Measurements from ENCODE around the gene PLN.

Gene PLN

DNA sequence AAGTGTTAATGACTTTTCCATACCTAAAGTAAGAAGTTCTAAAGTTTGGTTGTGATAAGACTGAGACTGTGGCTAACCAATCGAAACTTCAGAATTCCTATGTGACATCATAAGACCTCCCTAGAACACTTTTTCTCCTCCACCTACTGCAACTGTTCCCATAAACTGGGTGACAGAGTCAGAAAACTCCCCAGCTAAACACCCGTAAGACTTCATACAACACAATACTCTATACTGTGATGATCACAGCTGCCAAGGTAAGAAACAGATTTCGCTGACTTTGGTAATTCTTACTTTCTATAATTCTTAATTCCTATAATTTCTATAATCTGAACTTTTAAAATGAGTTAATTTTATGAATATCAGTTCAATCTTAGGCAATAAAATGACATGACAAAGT lies at the start of gene PLN:
TSS of gene PLN (plus strand) at position 161 of the 400 bp plus-strand sequence. CDS start 10,626 bp downstream, outside the sequence.
- no peak for DNase-seq

DNA sequence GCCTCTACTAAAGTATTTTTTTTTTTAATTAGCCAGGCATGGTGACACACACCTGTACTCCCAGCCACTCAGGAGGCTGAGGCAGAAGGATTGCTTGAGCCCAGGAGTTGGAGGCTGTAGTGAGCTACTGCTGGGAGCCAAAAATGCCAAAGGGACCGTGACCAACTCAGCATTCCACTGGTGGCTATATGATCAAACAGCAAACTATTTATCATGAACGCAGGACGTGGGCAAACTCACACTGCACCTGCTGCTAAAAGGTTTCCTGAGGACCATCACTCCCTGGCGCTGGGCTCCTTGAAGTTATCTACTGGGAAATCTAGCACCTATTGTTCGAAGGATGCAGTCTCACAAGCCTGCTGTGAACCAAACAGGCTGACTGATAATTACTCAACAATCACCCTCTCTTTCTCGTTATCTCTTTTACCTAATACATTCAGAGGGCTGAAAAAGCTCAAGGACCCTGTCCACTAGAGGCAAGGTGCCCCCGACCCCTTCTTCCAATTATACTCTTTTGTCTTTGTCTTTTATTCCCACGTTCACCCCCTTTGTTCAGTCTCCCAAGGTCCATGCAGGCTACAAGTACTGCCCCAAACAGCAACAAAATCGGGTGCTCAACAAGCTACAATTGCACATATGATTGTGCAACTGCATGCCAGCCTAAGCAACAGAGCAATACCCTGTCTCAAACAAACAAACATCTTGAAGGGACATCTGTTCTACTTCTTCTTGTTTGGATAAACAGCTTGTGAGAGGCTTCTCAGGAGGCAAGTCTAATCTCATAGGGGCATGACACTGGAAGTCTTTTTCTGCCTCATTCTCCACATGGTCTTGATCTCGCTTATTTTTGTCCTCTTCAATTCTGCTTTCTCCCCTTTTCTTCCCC lies 47.7 kb upstream of the PLN start:
- DNase-seq = no peak

DNA sequence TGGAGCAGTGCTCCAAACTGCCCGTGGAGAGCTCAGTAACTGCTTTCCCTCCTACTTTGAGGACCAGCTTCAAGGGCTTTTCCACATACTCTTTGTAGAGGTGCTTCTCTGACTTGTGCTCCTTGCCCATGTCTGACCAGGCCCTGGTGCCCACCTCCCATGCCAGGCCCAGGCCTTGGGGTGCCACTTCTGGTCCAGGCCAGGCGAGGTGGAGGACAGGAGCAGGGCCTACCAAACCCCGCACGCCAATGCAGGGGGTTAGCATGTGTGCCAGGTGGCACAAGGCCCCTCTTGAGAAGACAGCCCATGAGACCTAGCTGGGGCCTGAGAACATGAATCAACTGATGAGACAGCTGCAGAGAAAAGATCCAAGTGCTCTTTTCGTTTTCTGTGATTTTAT lies 47.0 kb upstream of the PLN start:
- DNase-seq = no peak

DNA sequence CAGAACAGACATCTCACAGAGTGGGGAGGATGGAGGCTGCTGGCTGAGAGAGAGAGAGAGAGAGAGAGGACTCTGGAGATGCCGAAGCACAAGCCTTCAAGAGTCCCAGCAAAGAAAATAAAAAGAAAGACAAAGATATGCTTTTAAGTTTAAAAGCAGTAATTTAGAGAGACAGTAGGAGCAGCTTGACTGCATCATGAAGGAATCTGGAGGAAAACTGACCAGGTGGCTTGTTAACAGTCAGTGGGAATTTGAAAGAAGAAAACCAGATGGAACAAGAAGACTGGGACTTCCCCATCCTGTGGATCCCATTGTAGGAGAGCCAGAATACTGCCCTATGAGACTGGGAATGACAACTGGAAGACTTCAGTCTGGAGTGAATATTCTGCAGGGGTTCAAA lies 46.3 kb upstream of the PLN start:
- no peak for DNase-seq

DNA sequence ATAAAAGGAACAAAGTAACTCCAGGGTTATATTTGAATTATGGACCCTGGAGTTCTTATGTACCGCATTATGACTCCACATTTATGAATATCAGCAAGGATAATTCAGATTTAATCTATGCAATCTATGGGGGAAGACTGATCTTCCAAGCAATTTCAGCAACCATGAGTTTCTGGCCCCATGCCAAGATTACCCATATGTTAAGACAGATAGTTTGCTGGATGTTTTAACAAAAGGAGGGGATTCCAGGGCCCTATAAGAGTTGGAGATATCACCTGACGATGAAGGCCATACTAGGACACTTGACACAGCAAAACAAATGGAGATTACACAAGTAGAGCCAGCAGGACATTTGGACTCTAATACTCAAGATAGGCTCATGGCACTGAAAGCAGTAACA lies 45.9 kb upstream of the PLN start:
- DNase-seq = no peak

DNA sequence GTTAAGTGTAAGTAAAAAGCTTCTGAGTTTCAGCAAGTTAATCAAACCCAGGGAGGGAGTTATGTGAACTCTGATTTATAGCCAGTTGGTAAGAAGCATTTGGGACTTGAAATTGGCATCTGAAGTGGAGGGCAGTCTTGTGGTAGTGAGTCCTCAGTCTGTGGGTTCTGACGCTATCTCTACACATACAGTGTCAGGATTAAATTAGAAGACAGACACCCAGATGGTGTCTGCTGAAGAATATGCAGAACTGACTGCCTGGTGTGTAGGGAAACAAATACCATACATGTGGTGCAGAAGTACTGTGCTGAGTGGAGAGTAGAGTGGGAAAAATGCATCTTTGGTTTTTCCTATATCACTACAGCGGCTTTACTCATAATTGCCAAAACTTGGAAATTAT lies 43.5 kb upstream of the PLN start:
- DNase-seq = no peak

DNA sequence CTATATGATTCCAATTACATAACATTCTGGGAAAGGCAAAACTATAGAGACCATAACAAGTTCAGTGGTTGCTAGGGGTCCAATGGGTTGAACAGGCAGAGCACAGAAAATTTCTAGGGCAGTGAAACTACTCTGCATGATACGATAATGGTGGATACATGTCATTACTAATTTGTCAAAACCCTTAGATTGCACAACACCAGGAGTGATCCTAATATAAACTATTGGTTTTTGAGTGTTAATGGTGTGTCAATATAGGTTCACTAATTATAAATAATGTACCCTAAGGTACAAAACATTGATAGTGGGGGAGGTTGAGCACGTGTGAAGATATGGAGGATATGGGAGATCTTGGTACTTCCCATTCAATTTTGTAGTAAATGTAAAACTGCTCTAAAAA lies 42.4 kb upstream of the PLN start:
- DNase-seq = no peak

DNA sequence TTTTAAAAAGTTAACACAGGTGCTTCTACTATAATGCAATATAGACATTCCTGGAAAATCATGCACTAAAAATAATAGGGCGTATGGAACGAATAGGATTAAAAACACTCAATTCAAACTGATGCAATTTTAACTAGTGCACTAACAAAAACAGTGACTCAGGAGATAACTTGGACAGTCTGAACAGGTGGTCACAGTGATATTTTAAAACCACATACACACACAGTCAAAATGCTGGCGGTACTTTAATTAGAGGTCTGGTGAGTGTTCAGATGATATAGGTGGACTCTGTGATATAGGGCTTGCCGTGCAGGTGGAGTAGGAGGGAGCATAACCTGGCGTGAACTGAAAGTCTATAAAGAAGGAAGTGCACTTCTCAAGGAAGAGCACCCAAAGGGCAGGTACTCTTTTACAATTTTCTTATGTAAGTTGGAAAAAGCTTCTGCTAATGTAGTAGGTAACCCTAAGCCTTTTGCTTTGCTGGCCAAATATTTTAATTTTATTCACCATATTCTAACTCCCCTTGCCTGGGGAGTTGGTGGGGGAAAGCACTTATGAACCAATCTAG lies 41.9 kb upstream of the PLN start:
- no peak for DNase-seq

DNA sequence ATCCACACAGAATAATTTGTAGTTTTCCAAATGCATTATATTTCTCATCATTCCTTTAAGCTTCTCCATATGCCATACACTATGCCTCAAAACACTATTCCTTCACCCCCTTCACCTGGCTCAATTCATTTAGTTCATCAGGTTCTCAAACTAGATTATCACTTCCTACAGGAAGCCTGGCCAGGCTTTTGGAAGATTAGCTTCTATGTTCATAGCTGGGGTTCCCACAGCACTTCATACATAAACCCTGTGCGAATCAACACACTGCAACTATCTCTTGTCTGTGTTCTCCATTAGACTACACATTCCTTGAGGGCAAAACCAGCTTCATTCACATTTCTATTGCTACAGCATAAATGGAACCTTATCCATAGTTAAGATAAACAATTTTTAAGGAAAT lies 40.5 kb upstream of the PLN start:
- DNase-seq = no peak

DNA sequence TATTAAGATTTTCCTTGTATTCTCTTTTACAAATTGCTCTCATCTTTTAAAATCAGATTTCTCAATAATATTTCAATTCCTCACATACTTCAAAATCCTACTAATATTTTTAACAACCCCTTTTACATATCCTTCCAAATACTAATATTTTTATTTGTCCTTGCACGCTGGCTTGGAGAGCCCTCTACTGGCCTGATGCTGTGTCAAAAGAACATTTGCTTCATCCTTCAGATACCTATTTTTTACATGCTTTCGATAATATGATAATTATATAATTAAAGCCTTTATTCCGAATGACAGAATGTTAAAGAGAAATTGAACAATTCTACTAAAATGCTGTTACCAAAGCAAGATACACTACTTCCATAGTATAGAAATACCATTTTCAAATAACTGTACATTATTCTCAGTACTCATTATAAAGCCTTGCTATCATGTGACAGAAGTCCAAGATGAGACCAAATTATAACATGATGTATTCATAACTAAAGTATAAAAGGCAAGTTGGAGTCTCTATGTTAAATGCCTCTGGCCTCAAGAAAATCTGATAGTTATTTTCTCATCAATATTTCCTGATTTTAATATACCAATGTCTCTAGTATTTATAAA lies 39.0 kb upstream of the PLN start:
- DNase-seq = no peak

DNA sequence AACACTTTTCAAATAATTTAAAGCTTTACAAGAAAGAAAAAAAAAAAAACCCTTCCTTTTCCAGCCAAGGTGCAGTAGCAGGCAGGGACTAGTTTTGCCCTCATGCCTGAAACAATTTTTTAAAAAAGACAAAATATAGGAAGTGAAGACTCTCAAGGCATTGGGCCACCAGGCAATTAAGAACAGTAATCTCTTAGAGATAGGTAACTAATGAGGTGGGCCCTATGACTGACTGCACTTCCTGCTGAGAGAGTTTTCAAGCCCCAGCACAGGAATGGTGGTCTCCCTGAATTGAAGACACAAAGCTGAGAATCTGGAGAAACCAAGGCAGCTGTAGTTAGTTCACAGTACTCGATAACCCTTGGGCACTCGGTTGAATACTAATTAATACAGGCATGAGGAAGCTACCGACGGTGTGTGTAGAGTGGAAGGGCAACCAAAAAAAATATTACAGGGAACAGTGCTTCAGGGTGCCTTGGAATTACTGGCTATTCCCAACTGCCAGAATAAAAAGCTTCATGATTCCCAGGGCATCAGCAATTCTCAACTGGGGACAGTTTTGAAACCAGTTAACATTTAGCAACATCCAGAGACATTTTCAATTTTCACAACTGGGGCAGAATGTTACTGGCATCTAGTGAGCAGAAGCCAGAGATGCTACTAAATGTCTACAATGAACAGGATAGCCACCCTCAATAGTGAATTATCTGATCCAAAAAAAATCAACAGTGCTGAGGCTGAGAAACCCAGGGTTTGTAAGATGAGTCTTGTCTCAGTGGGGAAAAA lies 36.0 kb upstream of the PLN start:
- DNase-seq = no peak

DNA sequence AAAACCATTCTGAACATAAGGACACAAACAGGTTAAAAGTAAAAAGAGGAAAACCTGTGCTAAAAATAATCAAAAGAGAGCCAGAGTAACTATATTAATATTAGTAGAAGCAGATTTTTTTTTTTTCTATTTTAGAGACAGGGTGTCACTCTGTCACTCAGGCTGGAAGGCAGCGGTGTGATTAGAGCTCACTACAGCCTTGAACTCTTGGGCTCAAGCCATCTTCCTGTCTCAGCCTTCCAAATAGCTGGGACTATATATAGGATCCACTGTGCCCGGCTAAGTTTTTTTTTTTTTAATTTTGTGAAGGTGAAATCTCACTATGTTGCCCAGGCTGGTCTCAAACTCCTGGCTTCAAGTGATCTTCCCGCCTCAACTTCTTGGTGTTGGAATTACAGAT lies 33.4 kb upstream of the PLN start:
- DNase-seq = no peak

DNA sequence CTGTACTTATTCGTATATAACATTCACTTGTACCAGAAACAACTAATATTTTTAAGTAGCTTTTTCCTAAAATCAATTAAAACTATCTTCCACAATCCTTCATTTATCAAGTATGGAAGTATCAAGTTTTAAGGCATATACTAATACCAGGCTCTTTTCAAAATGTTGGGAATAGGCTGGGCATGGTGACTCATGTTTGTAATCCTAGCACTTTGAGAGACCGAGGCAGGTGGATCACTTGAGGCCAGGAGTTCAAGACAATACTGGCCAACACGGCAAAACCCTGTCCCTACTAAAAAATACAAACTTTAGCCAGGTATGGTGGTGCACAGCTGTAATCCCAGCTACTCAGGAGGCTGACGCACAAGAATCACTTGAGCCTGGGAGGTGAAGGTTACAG lies 25.7 kb upstream of the PLN start:
- no peak for DNase-seq

DNA sequence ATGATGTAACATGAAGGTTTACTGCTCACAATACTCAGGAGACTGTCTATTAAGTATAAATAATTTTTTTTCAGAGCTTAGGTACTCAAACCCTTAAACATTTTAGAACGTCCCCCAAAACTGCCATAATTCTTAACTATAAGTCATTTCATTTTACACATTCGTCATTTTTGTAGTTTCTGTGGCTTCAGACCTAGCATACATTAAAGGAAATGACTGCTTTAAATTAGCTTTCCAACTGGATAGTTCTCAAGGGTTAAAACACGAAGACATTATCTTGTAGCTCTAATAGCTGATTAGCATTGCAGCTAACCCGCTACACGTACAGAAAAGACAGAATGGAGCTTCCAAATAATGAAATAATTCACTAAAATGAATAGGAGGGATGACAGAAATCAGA lies 24.9 kb upstream of the PLN start:
- no peak for DNase-seq

DNA sequence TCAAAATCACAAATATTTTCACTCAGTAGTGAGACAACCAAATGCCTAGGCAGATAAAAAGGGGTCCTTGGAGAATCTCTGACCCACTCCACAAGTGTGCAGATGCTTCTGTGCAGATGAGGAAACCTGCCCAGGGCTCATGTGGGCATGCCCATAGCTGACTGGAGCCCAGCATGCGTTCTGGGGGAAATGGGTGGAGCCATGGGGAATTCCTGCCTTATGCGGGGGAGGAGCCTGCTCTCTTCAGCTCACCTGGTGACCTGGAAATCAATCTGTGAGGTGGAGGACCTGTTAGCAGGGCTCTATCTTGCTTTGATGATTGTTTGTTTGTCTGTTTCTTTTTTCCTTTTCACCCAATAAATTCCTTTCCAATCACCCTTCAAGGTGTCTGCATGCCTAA lies 23.4 kb upstream of the PLN start:
- no peak for DNase-seq

DNA sequence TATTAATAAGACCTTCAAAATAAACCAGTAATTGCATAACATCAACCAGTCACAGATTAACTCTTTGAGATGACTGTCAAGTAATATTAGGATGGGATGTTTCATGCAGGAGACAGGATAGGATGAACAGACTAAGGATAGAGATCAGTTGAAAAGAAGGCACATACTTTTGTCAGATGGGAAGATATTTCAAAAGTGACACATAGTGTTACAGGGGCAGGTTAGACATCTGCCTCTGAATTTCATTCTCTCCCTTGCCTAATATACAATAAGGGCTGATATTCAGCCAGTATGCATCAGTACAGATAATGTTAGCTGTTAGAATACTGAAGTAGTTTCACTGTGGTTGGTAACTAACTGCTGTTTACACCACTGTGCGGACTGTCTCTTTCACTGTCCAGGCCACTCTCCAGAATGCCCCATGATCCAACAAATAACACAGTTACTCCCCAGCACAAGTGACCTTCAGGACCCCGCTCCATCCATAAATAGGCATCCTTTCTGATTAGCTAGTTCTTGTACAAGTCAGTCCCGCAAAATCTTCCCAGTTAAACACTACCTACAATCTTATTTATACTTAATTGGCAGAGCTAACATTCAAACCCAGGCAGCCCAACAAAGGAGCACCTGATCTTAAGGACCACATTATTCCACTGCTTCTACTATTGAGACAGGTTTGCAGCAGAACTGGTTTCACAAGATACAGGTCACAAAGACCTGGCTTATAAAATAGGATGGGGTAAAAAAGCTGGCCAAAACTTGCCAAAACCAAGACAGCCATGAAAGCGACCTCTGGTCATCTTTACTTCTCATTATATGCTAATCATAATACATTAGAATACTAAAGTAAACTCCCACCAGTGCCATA lies 21.9 kb upstream of the PLN start:
- DNase-seq = no peak

DNA sequence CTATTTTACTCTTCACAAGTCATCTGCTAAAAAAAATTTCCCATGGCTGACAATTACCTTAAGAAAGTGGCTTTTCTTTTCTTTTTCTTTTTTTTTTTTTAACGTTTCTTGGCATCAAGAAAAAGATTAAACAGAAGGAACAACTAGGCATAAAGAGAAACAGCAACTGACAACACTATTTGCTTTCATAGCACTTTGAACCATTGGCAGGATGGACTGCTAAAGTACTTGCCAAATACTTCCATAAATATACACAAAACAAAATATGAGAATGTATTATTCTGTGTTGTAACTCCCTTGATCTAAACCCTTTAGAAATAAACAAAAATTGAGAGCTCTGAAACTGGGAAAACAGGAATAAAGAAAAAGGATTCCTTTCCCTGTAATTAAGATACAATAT lies 20.0 kb upstream of the PLN start:
- DNase-seq = no peak

DNA sequence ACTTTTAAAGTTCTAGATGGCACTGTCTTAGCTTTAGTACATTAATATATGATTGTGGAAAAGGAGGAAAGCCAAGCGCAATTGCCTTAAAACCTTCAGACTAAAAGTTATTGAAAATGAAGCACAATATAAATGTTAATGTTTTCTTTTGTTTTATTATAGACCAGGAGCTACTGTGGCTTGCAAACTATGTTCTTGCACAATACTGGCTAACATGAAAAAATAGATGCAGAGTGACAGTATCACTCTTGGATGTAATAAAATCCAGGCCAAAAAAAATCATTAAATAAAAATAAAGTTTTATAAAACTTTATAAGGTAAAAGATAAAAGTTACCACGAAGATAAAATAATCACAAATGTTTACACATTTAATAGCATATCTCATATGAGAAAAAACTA lies 18.3 kb upstream of the PLN start:
- no peak for DNase-seq

DNA sequence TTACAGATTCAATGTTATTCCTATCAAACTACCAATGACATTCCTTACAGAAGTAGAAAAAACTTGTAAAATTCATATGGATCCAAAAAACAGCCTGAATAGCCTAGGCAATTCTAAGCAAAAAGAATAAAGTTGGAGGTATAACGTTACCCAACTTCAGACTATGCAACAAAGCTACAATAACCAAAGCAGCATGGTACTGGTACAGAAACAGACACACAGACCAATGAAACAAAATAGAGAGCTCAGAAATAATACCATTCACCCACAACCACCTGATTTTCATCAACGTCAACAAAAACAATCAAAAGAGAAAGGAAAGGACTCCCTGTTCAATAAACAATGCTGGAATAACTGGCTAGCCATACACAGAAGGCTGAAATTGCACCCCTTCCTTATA lies 17.2 kb upstream of the PLN start:
- no peak for DNase-seq

DNA sequence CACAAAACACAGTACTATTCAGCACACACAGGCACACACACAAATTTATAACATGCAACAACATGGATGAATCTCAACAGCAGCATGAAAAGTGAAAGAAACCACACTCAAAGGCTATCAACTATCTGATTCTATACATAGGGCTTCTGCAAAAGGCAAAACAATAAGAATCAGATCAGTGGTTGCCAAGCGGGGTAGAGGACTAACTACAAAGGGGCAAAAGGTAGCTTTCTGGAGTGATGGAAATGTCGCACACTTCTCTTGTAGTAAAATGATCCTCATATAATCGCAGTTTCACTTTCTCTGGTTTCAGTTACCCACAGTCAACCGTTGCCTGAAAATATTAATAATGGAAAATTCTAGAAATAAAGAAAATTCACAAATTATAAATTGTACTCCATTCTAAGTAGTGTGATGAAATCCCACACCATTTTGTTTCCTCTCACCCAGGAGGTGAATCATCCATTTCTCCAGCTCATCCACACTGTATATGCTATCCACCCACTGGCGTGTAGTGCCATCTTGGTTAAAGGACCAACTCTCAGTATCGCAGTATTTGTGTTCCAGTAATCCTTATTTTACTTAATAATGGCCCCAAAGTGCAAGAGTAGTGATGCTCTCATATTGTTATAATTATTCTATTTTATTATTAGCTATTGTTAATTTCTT lies 12.8 kb upstream of the PLN start:
- no peak for DNase-seq

DNA sequence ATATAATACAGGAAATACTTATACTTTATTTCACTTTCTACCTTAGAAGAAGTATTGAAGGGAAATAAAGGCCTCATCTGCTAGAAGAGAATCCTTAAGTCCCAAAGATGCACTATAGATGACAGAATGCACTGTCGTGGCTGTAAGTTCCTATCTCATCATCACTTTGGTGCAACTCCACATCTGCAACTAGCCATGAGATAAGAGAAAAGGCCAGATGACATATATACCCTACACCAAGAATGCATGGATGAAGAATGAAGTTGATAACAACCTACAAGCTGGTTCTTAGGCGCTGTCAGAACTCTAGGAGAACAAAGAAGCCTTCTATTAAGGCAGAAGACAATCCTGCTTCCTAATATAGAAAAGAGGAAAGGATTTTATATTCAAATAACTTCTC lies 11.6 kb upstream of the PLN start:
- no peak for DNase-seq

DNA sequence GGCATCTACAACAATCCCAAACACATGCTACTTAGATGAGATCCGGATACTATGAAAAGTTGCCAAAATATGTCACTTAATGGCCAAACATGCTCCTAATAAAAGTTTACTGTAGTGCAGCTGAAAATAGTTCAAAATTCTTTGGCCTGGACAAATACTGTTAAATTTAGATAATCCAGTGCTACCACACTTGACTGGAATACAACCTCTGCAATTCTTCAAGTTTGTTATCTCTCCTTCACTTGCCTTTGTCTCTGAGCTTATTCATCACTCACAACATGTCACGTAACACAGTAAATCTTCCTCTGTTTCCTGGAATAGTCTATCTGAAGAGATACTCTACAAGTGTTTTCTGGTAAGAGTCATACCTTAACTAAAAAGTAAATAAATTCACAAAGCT lies 10.5 kb upstream of the PLN start:
- DNase-seq = no peak
